Astrocyte (in vitro differentiated cells and primary cell): Measurements from ENCODE around the gene KIF26B. TPM values are rescaled to one million over a fixed set of nuclear protein-coding genes. Genes with fewer than 3 reads are reported as not detected.

Experiments
- DNase-seq: peaks from one replicate; pipeline ENCODE4 v3.0.0-alpha.2; 2010; ENCODE audit warnings: low read depth
- FAIRE-seq: peaks from 2 replicates; lab custom pipeline; 2011; peaks lifted over from hg19 to GRCh38; lab: Jason Lieb, UNC
- H2AFZ ChIP-seq: 2 replicates; pipeline ENCODE4 v1.6.0; 2012; ENCODE audit warnings: low read depth, low read length, inconsistent platforms
- H3K27ac ChIP-seq: 2 replicates; pipeline ENCODE4 v1.5.1; 2011; ENCODE audit warnings: low read depth, low read length, inconsistent platforms
- H3K27me3 ChIP-seq: 2 replicates; pipeline ENCODE4 v1.6.0; 2011; ENCODE audit warnings: low read length, inconsistent platforms; ENCODE audit not compliant: insufficient read depth
- H3K36me3 ChIP-seq: 2 replicates; pipeline ENCODE4 v1.5.1; 2011; ENCODE audit warnings: low read length, inconsistent platforms; ENCODE audit not compliant: insufficient read depth
- H3K4me1 ChIP-seq: 2 replicates; pipeline ENCODE4 v1.5.1; 2011; ENCODE audit warnings: low read length, inconsistent platforms; ENCODE audit not compliant: insufficient read depth
- H3K4me2 ChIP-seq: 2 replicates; pipeline ENCODE4 v1.6.0; 2012; ENCODE audit warnings: low read length, inconsistent platforms
- H3K4me3 ChIP-seq: 2 replicates; pipeline ENCODE4 v1.5.1; 2011; ENCODE audit warnings: low read depth, mild to moderate bottlenecking, low read length, inconsistent platforms; ENCODE audit not compliant: insufficient read depth
- H3K79me2 ChIP-seq: 2 replicates; pipeline ENCODE4 v1.6.0; 2012; ENCODE audit warnings: mild to moderate bottlenecking, low read length, inconsistent platforms; ENCODE audit not compliant: insufficient read depth
- H3K9ac ChIP-seq: 2 replicates; pipeline ENCODE4 v1.6.0; 2012; ENCODE audit warnings: mild to moderate bottlenecking, low read length, inconsistent platforms
- H3K9me3 ChIP-seq: 2 replicates; pipeline ENCODE4 v1.5.1; 2012; ENCODE audit warnings: low read depth, mild to moderate bottlenecking, low read length, inconsistent platforms; ENCODE audit not compliant: insufficient read depth
- H4K20me1 ChIP-seq: 2 replicates; pipeline ENCODE4 v1.6.0; 2012; ENCODE audit warnings: low read length, inconsistent platforms; ENCODE audit not compliant: insufficient read depth
- H3K27ac Mint-ChIP-seq: one replicate; pipeline ENCODE4 v1.8.0; 2021; ENCODE audit warnings: mild to moderate bottlenecking, mixed read lengths; ENCODE audit not compliant: unreplicated experiment
- H3K27me3 Mint-ChIP-seq: one replicate; pipeline ENCODE4 v1.8.0; 2021; ENCODE audit warnings: low read depth, mixed read lengths; ENCODE audit not compliant: unreplicated experiment
- H3K36me3 Mint-ChIP-seq: one replicate; pipeline ENCODE4 v1.8.0; 2021; ENCODE audit warnings: low read depth, mixed read lengths; ENCODE audit not compliant: unreplicated experiment
- H3K4me1 Mint-ChIP-seq: one replicate; pipeline ENCODE4 v1.8.0; 2021; ENCODE audit warnings: low read depth, mixed read lengths; ENCODE audit not compliant: unreplicated experiment
- H3K4me3 Mint-ChIP-seq: one replicate; pipeline ENCODE4 v1.8.0; 2021; ENCODE audit warnings: mild to moderate bottlenecking, moderate library complexity, mixed read lengths; ENCODE audit not compliant: unreplicated experiment
- H3K9me3 Mint-ChIP-seq: one replicate; pipeline ENCODE4 v1.8.0; 2021; ENCODE audit warnings: mild to moderate bottlenecking, mixed read lengths; ENCODE audit not compliant: unreplicated experiment
- EZH2 ChIP-seq: IDR thresholded peaks from 2 replicates; pipeline ENCODE4 v1.6.1; 2012; ENCODE audit warnings: mild to moderate bottlenecking, low read length, inconsistent platforms; ENCODE audit not compliant: insufficient read depth
- total RNA-seq: library from RNA; stranded (reverse); gene quantifications from 2 replicates; pipeline ENCODE4 v1.2.1, GENCODE V29; 2021
- TF ChIP-seq, protein P1 (sequence below): IDR thresholded peaks from 2 replicates; pipeline ENCODE4 v1.5.1; 2011; ENCODE audit warnings: low read depth, mild to moderate bottlenecking, inconsistent platforms, low read length, moderate library complexity; ENCODE audit not compliant: insufficient read depth

The KIF26B gene
- total RNA-seq, 1 donor from 2014 or later, result 6.8 TPM

DNA sequence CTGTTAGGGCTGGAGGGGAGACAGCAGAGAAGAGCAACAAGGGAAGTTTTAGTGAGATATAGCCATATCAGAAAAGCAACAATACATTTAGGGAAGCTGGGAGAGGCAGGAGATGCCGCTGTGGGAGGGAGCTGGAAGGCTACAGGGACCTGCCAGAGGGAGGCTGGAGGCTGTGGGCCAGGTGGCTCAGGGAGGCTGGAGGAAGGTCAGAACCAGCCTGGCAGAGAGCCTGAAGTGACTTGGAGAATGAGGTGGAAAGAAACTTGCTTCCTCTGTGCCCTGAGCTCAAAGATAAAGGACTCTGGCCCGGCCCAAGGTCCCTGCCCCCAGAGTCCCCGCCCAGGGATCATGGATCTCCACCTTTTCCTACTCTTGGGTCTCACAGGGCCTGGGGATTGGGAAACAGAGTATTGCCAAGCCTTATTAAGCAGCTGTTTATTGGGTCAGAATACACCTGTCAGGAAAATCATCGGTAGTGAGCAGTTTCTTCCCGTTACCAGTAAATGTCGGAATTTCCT, 85.9 kb downstream of the KIF26B start:
- no peak overlapping the region for H3K4me2 ChIP-seq
- Mint-ChIP-seq H3K27ac (no peak overlapping the region), H3K9me3 (peaks cover 2% of the 10 kb centered on the region), H3K27me3 (no peaks in the 10 kb centered on the region), H3K4me3 (no peak overlapping the region), H3K36me3 (peaks cover 2% of the 10 kb centered on the region), H3K4me1 (no peaks in the 10 kb centered on the region)
- peaks cover 2% of the 10 kb centered on the region for H3K27me3 ChIP-seq
- no peak for TF ChIP-seq EZH2
- TF ChIP-seq, protein P1, sequence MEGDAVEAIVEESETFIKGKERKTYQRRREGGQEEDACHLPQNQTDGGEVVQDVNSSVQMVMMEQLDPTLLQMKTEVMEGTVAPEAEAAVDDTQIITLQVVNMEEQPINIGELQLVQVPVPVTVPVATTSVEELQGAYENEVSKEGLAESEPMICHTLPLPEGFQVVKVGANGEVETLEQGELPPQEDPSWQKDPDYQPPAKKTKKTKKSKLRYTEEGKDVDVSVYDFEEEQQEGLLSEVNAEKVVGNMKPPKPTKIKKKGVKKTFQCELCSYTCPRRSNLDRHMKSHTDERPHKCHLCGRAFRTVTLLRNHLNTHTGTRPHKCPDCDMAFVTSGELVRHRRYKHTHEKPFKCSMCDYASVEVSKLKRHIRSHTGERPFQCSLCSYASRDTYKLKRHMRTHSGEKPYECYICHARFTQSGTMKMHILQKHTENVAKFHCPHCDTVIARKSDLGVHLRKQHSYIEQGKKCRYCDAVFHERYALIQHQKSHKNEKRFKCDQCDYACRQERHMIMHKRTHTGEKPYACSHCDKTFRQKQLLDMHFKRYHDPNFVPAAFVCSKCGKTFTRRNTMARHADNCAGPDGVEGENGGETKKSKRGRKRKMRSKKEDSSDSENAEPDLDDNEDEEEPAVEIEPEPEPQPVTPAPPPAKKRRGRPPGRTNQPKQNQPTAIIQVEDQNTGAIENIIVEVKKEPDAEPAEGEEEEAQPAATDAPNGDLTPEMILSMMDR, result no peak
- no peak overlapping the region for H3K9ac ChIP-seq
- no peak for DNase-seq
- H3K4me1 ChIP-seq, result no peaks in the 10 kb centered on the region
- H3K4me3 ChIP-seq, result no peak overlapping the region
- peaks cover 12% of the 10 kb centered on the region for H4K20me1 ChIP-seq
- no peak overlapping the region for H3K27ac ChIP-seq
- no peak for FAIRE-seq
- no peak overlapping the region for H2AFZ ChIP-seq
- H3K9me3 ChIP-seq, result no peaks in the 10 kb centered on the region
- H3K36me3 ChIP-seq, result no peaks in the 10 kb centered on the region
- no peaks in the 10 kb centered on the region for H3K79me2 ChIP-seq

DNA sequence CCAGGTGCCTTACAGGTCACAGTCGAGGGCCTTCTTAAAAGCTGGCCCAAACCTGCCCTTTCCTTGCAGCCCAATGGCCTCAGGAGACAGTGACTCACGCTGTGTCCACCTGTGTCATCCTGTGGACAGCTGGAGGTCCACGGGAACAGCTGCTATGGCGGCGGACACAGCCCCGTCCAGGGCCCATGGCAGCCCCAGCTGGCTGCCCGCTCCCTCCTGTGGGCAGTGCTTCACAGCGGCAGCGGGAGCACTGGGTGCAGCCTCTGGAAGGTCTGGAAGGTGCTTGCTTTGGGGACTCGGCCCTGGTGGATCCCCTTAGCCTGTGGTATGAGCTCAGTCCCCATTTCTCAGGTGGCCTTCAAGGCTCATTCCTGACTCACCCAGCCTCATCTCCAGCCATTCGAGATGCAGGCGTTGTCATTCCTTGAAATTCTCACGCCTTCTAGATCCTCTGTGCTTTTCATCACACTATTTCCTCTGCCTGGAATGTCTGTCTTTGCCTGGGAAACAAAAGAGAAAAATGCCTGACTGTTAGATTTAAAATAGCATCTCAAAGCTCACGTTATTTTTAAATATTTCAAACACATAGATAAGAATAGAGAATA, 86.8 kb downstream of the KIF26B start:
- no peaks in the 10 kb centered on the region for H3K36me3 ChIP-seq
- no peak overlapping the region for H3K4me3 ChIP-seq
- DNase-seq (no peak), FAIRE-seq (no peak)
- peaks cover 10% of the 10 kb centered on the region for H4K20me1 ChIP-seq
- no peak overlapping the region for H3K4me3 Mint-ChIP-seq
- H3K36me3 Mint-ChIP-seq, result peaks cover 2% of the 10 kb centered on the region
- H3K9ac ChIP-seq, result no peak overlapping the region
- no peaks in the 10 kb centered on the region for H3K27me3 Mint-ChIP-seq
- H3K4me1 Mint-ChIP-seq, result no peaks in the 10 kb centered on the region
- no peaks in the 10 kb centered on the region for H3K79me2 ChIP-seq
- H3K4me2 ChIP-seq, result no peak overlapping the region
- H3K4me1 ChIP-seq, result no peaks in the 10 kb centered on the region
- no peaks in the 10 kb centered on the region for H3K9me3 ChIP-seq
- no peak overlapping the region for H2AFZ ChIP-seq
- peaks cover 2% of the 10 kb centered on the region for H3K9me3 Mint-ChIP-seq
- no peak overlapping the region for H3K27ac Mint-ChIP-seq
- H3K27me3 ChIP-seq, result peaks cover 2% of the 10 kb centered on the region
- TF ChIP-seq, protein P1, result no peak
- no peak for TF ChIP-seq EZH2
- H3K27ac ChIP-seq, result no peak overlapping the region

DNA sequence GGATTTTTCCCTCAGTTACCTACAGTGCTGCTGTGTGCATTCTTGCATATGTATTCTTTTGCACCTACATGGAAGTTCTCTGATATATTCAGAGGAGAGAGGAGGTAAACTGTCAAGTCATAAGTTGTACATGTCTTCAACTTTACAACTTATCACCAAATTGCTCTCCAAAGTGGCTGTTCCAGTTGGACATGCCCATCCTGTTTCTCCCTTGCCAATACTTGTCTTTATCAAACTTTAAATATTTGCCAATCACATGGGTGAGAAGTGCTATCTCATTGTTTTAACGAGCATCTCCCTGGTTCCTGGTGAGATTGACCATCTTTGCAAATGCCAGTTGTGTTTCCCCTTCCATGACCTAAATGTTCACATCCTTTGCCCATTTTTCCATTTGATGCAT, 88.2 kb downstream of the KIF26B start:
- H3K27me3 Mint-ChIP-seq, result no peaks in the 10 kb centered on the region
- DNase-seq (no peak), FAIRE-seq (no peak)
- peaks cover 2% of the 10 kb centered on the region for H3K9me3 Mint-ChIP-seq
- Histone ChIP-seq H2AFZ (no peak overlapping the region), H3K4me3 (no peak overlapping the region), H3K4me2 (no peak overlapping the region), H4K20me1 (peaks cover 6% of the 10 kb centered on the region), H3K79me2 (no peaks in the 10 kb centered on the region), H3K9me3 (no peaks in the 10 kb centered on the region), H3K4me1 (no peaks in the 10 kb centered on the region), H3K36me3 (no peaks in the 10 kb centered on the region), H3K27me3 (peaks cover 2% of the 10 kb centered on the region), H3K27ac (no peak overlapping the region), H3K9ac (no peak overlapping the region)
- no peak overlapping the region for H3K4me3 Mint-ChIP-seq
- H3K36me3 Mint-ChIP-seq, result peaks cover 3% of the 10 kb centered on the region
- TF ChIP-seq, protein P1, result no peak
- TF ChIP-seq EZH2, result no peak
- no peak overlapping the region for H3K27ac Mint-ChIP-seq
- no peaks in the 10 kb centered on the region for H3K4me1 Mint-ChIP-seq
